Keratinocyte (primary cell): ENCODE results near the gene MRTFB. TPM values are rescaled to one million over a fixed set of nuclear protein-coding genes. Genes with fewer than 3 reads are reported as not detected.

Experiments
- DNase-seq: peaks from one replicate; pipeline ENCODE4 v3.0.0-alpha.2; 2011; ENCODE audit warnings: low read depth, missing footprints, low spot score
- FAIRE-seq: peaks from 2 replicates; lab custom pipeline; 2011; peaks lifted over from hg19 to GRCh38; lab: Jason Lieb, UNC
- H2AFZ ChIP-seq: 2 replicates; pipeline ENCODE4 v1.6.0; 2012; ENCODE audit warnings: low read length, control low read depth, inconsistent platforms; ENCODE audit not compliant: control insufficient read depth
- H3K27ac ChIP-seq: 2 replicates; pipeline ENCODE4 v1.5.1; 2011; ENCODE audit warnings: low read length; ENCODE audit not compliant: control insufficient read depth, insufficient read depth
- H3K27me3 ChIP-seq: 3 replicates; pipeline ENCODE4 v1.6.0; 2011; ENCODE audit warnings: low read length; ENCODE audit not compliant: control insufficient read depth, insufficient read depth; ENCODE audit errors: extremely low read depth
- H3K36me3 ChIP-seq, 2 experiments: 2 replicates in 1 of 2; 3 replicates in 1 of 2; pipeline ENCODE4 v1.5.1; 2011; ENCODE audit warnings: low read length in 2 of 2, mild to moderate bottlenecking in 1 of 2; ENCODE audit not compliant: control insufficient read depth in 2 of 2, insufficient read depth in 2 of 2; ENCODE audit errors: extremely low read depth in 1 of 2
- H3K4me1 ChIP-seq: 3 replicates; pipeline ENCODE4 v1.5.1; 2011; ENCODE audit warnings: low read length; ENCODE audit not compliant: control insufficient read depth, insufficient read depth; ENCODE audit errors: extremely low read depth
- H3K4me2 ChIP-seq: 3 replicates; pipeline ENCODE4 v1.6.0; 2011; ENCODE audit warnings: low read depth, low read length; ENCODE audit not compliant: control insufficient read depth, insufficient read depth; ENCODE audit errors: extremely low read depth
- H3K4me3 ChIP-seq, 3 experiments: fragments of 200-600 bp in 1 of 3; sonication (generic) in 1 of 3; 2 replicates in 2 of 3; 3 replicates in 1 of 3; pipeline ENCODE4 v1.5.1; 2011 to 2016; ENCODE audit warnings: low read length in 3 of 3, mild to moderate bottlenecking in 3 of 3, control low read depth in 2 of 3, inconsistent platforms in 1 of 3, low read depth in 1 of 3, mixed read lengths in 1 of 3, mixed run types in 1 of 3, moderate library complexity in 1 of 3; ENCODE audit not compliant: control insufficient read depth in 2 of 3, insufficient read depth in 2 of 3; ENCODE audit errors: extremely low read depth in 1 of 3
- H3K79me2 ChIP-seq: 2 replicates; pipeline ENCODE4 v1.6.0; 2012; ENCODE audit warnings: low read length; ENCODE audit not compliant: control insufficient read depth, insufficient read depth
- H3K9ac ChIP-seq: 3 replicates; pipeline ENCODE4 v1.6.0; 2011; ENCODE audit warnings: low read length; ENCODE audit not compliant: control insufficient read depth, insufficient read depth; ENCODE audit errors: extremely low read depth
- H3K9me1 ChIP-seq: 3 replicates; pipeline ENCODE4 v1.6.0; 2011; ENCODE audit warnings: low read length; ENCODE audit not compliant: control insufficient read depth, insufficient read depth; ENCODE audit errors: extremely low read depth
- H3K9me3 ChIP-seq: 2 replicates; pipeline ENCODE4 v1.5.1; 2012; ENCODE audit warnings: low read depth, low read length; ENCODE audit not compliant: control insufficient read depth
- H4K20me1 ChIP-seq: 3 replicates; pipeline ENCODE4 v1.6.0; 2011; ENCODE audit warnings: low read length; ENCODE audit not compliant: control insufficient read depth, insufficient read depth; ENCODE audit errors: extremely low read depth
- EZH2 ChIP-seq: IDR thresholded peaks from one replicate; pipeline ENCODE4 v1.6.1; 2012; ENCODE audit warnings: inconsistent platforms, mild to moderate bottlenecking, low read length, moderate library complexity
- dilution Hi-C: fragments of 300-500 bp; cut with MboI; formaldehyde crosslinking; loops from one replicate; pipeline ENCODE4 v1.7.0; 2020; ENCODE audit warnings: low sequenced_read_pairs; ENCODE audit not compliant: extremely low pct_ligation_motif_present
- polyA plus RNA-seq, 5 experiments: library from polyadenylated mRNA; depleted of rRNA in 3 of 5; stranded (reverse) in 3 of 5; stranded (forward) in 1 of 5; unstranded in 1 of 5; fragments of >200 nt; gene quantifications; 1 replicate in 1 of 5; 2 replicates in 3 of 5; 3 replicates in 1 of 5; pipeline versions ENCODE4 v1.2.1 to v1.2.3, GENCODE V29; 2011 to 2012; ENCODE audit warnings: missing spikeins in 2 of 5, low read depth in 1 of 5, low replicate concordance in 1 of 5
- TF ChIP-seq, protein P1 (sequence below), 3 experiments: IDR thresholded peaks in 1 of 3; conservative IDR thresholded peaks in 1 of 3; optimal IDR thresholded peaks in 1 of 3; 2 replicates in 2 of 3; 3 replicates in 1 of 3; pipeline versions ENCODE3 to v1.5.1; 2011; ENCODE audit warnings: low read length in 3 of 3, mild to moderate bottlenecking in 3 of 3, moderate library complexity in 2 of 3, control low read depth in 1 of 3, inconsistent platforms in 1 of 3; ENCODE audit not compliant: insufficient read depth in 2 of 3; ENCODE audit errors: extremely low read depth in 1 of 3

MRTFB gene
- polyA plus RNA-seq, 1 donor (not counting 4 experiments of a cell fraction or from before 2014, with no cell fraction given) = 12.1 TPM

DNA sequence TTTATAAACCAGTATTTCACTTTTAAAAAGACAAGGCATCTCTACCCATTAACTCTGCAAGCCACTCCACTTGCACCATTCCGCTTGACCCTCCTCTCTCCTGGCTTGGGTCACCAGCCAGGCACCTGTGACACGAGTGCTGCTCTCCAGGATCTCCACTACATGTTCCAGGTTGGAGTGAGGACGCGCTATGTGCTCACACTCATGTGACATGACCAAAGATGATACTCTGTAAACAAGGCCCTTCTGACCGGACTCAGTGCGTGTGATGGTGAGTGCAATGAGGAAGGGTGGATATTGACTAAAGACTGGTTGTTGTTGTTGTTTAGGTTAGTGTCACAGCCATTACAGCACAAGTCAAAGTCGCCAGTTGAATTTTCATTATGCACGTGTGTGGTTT is 192.7 kb downstream of the MRTFB start:
- no peak for DNase-seq
- H4K20me1 ChIP-seq = no peaks in the 10 kb centered on the region
- no peaks in the 10 kb centered on the region for H3K9me3 ChIP-seq
- no peaks in the 10 kb centered on the region for H3K4me1 ChIP-seq
- no peaks in the 10 kb centered on the region for H3K9me1 ChIP-seq
- no peak overlapping the region for H3K4me3 ChIP-seq
- H3K9ac ChIP-seq = no peak overlapping the region
- H3K79me2 ChIP-seq = no peaks in the 10 kb centered on the region
- peaks cover 0 to 22% of the 10 kb centered on the region in 2 experiments for H3K36me3 ChIP-seq
- no peak overlapping the region for H3K4me2 ChIP-seq
- TF ChIP-seq, protein P1, sequence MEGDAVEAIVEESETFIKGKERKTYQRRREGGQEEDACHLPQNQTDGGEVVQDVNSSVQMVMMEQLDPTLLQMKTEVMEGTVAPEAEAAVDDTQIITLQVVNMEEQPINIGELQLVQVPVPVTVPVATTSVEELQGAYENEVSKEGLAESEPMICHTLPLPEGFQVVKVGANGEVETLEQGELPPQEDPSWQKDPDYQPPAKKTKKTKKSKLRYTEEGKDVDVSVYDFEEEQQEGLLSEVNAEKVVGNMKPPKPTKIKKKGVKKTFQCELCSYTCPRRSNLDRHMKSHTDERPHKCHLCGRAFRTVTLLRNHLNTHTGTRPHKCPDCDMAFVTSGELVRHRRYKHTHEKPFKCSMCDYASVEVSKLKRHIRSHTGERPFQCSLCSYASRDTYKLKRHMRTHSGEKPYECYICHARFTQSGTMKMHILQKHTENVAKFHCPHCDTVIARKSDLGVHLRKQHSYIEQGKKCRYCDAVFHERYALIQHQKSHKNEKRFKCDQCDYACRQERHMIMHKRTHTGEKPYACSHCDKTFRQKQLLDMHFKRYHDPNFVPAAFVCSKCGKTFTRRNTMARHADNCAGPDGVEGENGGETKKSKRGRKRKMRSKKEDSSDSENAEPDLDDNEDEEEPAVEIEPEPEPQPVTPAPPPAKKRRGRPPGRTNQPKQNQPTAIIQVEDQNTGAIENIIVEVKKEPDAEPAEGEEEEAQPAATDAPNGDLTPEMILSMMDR (optimal IDR thresholded peaks at IDR 0.05 in 1 of 3, IDR thresholded peaks at IDR 0.05 in 1 of 3, conservative IDR thresholded peaks at IDR 0.05 in 1 of 3; ENCODE audit: extremely low read depth in 1 of 3, insufficient read depth in 2 of 3, low read length in 3 of 3) = no peak
- no peak for TF ChIP-seq EZH2
- no peaks in the 10 kb centered on the region for H3K27me3 ChIP-seq
- dilution Hi-C loops = no loop called here
- H2AFZ ChIP-seq = no peak overlapping the region
- H3K27ac ChIP-seq = no peak overlapping the region
- no peak for FAIRE-seq

DNA sequence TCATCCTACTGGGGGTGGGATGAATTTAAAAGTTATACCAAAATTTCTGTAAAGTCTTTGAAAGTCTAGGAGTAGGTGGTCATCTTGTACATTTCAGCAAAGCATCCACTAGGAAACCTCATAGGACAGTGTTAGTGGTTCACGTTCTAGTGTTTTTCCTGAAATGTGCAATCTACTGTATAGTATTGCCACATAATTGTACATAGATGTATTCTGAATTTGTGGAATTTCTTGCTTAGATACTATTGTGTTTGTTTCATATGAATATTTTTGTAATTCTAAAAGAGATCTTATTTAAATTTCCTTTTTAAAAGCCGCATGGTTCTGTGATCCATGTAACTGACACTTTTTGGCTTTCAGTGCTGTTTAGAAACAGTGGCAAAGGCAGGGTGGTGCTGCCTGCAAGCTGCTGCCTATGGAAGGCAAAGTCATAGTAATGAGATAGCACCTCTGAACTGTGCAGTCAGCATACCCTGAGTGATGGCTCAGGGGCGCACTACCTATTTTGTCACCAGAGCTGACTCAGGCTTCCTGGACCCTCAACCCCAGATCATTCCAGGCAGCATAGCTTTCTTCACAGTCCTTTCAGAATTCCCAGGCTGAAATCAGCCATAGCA is 193.3 kb downstream of the MRTFB start:
- H3K36me3 ChIP-seq = peaks cover 0 to 22% of the 10 kb centered on the region in 2 experiments
- no peak for TF ChIP-seq EZH2
- TF ChIP-seq, protein P1 (optimal IDR thresholded peaks at IDR 0.05 in 1 of 3, IDR thresholded peaks at IDR 0.05 in 1 of 3, conservative IDR thresholded peaks at IDR 0.05 in 1 of 3; ENCODE audit: extremely low read depth in 1 of 3, insufficient read depth in 2 of 3, low read length in 3 of 3) = no peak
- FAIRE-seq (no peak), DNase-seq (no peak)
- no peak overlapping the region for H3K4me3 ChIP-seq
- no peaks in the 10 kb centered on the region for H3K79me2 ChIP-seq
- H3K27me3 ChIP-seq = no peaks in the 10 kb centered on the region
- H3K9me1 ChIP-seq = no peaks in the 10 kb centered on the region
- H3K4me1 ChIP-seq = no peaks in the 10 kb centered on the region
- H3K9me3 ChIP-seq = no peaks in the 10 kb centered on the region
- no peak overlapping the region for H3K27ac ChIP-seq
- H3K4me2 ChIP-seq = no peak overlapping the region
- no peaks in the 10 kb centered on the region for H4K20me1 ChIP-seq
- H2AFZ ChIP-seq = no peak overlapping the region
- H3K9ac ChIP-seq = no peak overlapping the region
- dilution Hi-C loops = no loop called here
